Measurements from ENCODE around the gene N4BP2L1.

The N4BP2L1 gene

GRCh38 chr13:32427852-32428580, at the start of gene N4BP2L1:
N4BP2L1 (minus strand) TSS chr13:32428130; CDS start chr13:32428082, 48 bp downstream.
- peak; percentile 84 to 90 for DNase-seq

DNA sequence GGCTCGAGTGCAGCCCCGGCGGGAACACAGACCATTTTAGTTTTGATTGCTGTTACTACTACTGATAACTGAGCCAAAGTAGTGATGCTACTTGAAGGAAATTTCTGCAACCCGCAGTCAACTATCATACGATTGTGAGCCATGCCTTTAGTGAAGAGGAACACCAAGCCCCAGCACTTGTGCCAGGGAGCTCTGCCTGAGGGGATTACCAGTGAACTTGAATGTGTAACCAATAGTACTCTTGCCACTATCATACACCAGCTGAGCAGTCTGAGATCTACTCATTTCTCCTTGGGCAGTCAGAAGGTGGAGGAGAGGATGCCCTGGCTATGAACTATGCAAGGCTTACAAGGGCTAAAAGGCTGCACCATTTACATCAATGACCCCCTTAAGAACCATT, 49.0 kb upstream of the N4BP2L1 start:
- no peak for DNase-seq

DNA sequence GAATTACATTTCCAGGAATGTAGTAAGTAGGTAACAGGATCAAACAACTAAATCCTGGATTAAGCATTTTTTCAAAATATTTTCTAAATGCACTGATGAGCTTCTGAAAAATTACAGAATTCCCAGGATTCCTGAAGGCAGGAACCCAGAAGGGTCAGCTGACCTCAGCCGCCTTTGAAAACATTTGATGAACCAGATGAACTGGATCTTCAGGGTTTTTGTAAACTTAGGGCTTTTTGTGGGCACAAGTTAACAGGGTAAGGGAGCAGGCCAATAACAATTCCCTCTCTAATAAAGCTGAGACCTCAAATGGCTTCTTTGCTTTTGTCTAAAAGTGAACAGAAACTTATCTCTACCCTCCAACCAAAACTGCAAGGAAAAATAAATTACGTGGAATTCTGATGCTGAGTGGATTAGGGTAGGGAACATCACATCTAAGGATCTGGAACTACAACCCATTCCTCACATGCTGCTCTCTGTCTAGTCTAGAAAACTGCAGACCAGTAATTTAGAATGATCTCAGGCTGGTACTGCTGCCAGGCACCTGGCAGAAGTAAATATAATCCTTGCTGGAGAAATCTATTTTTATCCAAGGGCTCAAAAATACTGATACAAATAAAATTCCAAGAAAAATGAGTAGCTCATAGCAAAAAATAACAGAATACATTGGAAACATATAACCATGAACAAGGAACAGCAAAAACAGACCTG, 48.2 kb upstream of the N4BP2L1 start:
- DNase-seq, result no peak

GRCh38 chr13:32474999-32475792, 47.3 kb upstream of the N4BP2L1 start:
- no peak for DNase-seq

DNA sequence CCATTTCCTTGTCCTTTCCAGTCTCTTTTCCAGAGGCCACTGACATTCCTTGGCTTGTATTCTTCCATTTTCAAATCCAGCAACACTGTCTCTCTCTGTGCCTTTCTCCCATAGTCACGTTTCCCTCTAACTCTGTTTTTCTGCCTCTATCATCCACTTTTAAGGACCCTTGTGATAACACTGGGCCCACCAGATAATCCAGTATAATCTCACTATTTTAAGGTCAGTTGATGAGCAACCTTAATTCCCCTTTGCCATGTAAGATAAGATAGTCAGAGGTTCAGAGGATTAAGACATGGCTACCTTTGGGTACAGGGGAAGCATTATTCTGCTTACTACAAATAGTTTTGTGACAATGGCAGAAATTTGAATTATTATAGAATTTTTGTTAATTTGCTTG, 45.7 kb upstream of the N4BP2L1 start:
- DNase-seq, result no peak

- no peak for DNase-seq
Observed at GRCh38 chr13:32472194-32472621, 44.3 kb upstream of the N4BP2L1 start.

- no peak for DNase-seq
Observed at GRCh38 chr13:32471187-32471922, 43.4 kb upstream of the N4BP2L1 start.

- DNase-seq, result no peak
Observed at GRCh38 chr13:32468502-32469142, 40.7 kb upstream of the N4BP2L1 start.

- DNase-seq, result no peak
Observed at GRCh38 chr13:32456591-32456990, 28.7 kb upstream of the N4BP2L1 start.

DNA sequence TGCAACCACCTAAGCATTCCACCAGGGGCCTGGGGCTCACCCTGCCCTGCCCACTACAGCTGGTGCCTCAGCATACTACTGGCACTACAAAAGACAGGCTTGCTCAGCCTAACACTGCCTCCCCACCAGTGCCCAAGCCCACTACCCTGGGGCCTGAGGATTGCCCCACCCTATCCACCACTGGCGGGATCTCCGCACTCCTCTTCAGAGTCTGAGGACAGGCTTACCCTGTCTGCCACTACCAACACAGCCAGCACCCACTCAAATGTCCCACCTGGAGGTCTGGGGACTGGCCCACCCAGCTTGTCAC, 27.6 kb upstream of the N4BP2L1 start:
- no peak for DNase-seq

DNA sequence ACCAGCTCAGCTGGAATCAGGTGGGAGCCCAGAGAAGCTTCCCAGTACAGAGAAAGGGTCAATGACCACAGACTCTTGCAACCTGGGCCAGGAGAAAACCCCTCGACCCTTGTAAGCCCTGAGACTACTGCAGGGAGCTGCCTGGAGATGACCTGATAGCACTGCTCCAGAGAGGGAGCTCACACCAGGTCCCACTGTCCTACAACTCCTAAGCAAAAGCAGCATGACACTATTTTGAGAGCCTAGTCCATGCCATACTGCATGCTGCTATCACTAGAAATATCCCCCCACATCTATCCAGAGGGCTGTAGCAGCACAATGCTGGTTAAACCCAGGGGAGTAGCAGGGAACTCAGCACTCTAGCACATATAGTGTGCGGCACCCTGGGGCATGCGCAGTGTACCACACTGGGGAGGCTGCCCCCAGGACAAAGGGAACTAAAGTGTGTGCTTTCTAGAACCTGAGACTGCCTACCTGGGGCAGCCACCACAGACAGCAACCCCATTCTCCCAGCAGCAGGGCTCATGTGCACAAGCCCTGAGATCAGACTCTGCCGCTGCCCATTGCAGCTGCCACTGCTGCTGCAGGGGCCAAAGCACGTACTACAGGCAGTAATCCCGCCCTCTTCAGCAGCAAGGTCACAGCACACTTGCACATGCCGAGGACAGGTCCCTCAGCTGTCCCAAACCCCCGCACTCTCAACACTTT, 27.1 kb upstream of the N4BP2L1 start:
- DNase-seq, result no peak

- DNase-seq, result no peak
Observed at GRCh38 chr13:32453981-32454380, 26.1 kb upstream of the N4BP2L1 start.

DNA sequence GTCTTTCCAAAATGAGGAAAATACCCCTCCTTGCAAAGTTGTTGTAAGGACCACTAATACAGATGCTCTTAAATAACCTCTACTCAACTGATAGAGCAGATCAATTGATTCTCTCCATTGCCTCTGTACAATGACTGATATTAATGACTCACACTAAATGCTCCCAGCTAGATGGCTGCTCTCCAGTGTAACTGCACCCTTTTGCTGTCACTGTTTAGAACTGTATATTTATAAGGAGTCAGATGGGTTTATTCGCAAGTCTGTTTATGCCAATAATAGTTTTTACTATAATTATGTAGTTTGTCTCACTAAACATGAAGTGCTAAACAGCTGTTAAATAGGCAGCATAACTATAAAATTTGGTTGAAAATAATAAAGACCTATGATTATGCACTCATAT, 21.0 kb upstream of the N4BP2L1 start:
- DNase-seq, result no peak

GRCh38 chr13:32447894-32448623, 20.1 kb upstream of the N4BP2L1 start:
- no peak for DNase-seq

DNA sequence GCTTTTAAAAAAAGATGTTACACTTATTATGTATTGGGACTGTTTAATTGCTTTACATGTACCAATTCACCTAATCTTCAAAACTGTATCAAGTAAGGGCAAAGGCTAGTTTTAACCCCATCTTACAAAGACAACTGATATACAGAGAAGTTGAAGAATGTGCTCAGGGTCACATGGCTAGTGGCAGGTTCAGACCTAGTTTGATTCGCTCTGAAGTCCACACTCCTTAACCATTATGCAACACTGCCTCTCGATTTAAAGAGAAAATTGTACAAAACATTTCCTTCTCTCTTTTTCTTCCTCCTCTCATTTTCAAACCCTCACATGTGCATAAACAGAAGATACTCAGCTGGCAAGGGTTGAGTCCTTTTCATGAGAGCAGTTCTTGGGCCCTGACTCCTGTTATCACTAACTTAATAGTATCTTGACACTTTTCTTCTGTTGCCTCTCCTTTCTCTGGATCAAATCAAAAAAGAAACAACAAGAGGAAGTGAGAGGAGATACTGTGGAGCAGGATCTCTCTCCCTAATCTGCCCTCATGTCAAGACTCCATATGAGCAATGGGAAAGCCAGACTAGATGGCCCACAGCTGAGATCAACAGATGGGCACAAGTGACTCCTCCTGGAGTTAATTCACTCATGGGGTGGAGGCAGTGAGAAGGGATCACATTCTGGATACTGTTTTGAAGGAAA, 19.0 kb upstream of the N4BP2L1 start:
- DNase-seq, result no peak

DNA sequence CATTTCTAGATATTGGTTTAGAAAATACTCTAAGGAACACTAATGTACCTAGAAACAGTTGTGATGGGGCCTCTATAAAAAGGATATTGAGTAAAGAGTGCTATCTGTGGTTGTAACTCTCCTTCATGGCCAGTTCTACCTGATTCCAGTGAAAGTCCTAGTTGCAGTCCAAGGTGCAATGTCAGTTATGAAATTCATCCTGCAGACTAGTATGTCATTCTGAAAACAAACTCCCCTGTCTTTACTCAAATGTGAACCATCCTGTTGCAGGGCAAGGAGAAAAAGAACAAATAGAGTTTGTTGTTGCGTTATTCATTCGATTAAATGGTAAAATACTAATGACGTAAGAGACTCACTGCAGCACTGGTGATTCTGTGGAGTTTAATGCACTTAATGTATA, 18.3 kb upstream of the N4BP2L1 start:
- no peak for DNase-seq

GRCh38 chr13:32445461-32445860, 17.5 kb upstream of the N4BP2L1 start:
- no peak for DNase-seq

- DNase-seq, result no peak
Observed at GRCh38 chr13:32443111-32443510, 15.2 kb upstream of the N4BP2L1 start.

- DNase-seq, result no peak
Observed at GRCh38 chr13:32438871-32439270, 10.9 kb upstream of the N4BP2L1 start.

DNA sequence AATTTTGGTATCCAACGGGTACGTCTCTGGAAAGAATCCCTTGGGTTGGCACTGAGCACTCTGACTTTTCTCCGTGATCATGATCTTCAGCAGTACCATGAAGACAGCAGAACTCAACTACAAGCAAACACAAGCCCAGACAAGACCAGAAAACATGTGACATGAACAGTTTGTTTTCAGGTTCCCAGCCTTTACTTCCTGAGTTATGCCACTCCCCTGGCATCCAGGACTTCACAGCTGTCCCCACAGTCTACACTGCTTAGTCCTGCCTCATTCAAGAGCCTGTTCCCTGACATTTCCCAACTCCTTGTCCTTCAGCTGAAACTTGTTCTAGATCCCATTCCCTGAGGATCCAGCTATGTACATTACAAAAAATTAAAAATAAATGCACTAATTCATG, 4.9 kb upstream of the N4BP2L1 start:
- no peak for DNase-seq

DNA sequence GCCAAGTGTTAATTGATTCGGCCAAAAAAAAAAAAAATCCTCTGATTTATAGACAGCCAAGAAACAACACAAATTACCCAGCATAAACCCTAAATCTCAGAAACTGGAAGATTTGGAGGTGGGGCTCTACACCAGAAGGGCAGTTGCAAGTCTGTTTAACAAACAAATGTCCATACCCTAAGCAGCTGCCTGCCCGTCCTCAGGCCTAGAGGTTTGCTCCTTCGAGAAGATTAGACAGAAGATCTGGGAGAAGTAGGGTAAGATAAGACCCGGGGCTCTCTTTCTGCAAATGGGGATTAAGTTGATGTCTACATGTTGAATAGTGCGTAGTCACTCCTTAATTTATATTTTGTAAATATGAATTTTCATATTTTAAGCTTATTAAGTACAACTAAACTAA, 3.4 kb upstream of the N4BP2L1 start:
- no peak for DNase-seq

All from stimulated activated CD4-positive, alpha-beta T cell treated with anti-CD3 and anti-CD28 coated beads, Interleukin-2, amount 100 ng/mL, for 24 hours (primary cell).